NCI-H2227 treated with DMSO at 0.1 percent for 48 hours (cell line): Measurements from ENCODE around the gene CCDC137.
"Not testable (repeated sequence)": the region's sequence is repeated elsewhere in the genome, so short reads cannot be mapped to it uniquely, and the experiment has no call there.

Experiments
- DNase-seq: peaks from one replicate; lab custom pipeline; 2025; lab: John Stamatoyannopoulos, UW

Gene CCDC137

DNA sequence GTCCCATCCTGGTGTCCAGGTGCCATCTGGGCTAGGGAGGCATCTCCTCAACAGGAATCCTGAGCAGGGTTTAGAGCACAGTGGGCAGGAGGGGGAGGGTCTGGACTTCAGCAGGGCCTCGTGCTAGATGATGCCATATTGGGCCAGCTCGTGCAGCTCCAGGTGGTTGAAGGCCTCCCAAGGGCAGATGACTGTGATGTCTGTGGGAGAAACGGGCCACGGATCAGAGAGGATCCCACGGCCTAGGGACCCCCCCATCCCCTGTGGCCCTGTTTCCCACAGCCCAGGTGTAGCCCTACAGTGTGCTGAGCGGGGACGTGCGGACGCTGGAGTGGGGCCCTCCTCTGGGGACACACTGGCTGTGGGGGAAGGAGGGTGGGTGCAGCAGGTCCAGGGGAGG is 15.6 kb upstream of the CCDC137 start:
- DNase-seq = no peak

DNA sequence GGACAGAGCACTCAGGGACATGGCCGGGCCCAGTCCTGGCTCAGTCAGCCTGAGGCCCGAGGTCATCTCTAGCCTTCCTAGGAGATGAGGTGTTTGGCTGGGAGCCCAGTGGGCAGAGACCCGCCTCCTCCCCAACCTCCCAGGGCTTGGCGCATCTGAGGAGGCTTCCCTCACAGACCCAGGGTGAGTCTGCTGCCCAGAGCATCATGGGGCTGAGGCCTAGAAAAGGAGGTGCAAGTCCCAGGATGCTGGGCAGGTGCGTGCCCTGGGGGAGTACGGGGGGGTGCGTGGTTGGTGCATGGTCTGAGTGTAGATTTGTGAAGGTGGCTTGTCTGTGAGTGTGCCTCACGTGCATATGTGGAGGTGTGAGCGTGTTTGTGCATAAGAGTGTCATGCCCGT is 14.8 kb upstream of the CCDC137 start:
- no peak for DNase-seq

DNA sequence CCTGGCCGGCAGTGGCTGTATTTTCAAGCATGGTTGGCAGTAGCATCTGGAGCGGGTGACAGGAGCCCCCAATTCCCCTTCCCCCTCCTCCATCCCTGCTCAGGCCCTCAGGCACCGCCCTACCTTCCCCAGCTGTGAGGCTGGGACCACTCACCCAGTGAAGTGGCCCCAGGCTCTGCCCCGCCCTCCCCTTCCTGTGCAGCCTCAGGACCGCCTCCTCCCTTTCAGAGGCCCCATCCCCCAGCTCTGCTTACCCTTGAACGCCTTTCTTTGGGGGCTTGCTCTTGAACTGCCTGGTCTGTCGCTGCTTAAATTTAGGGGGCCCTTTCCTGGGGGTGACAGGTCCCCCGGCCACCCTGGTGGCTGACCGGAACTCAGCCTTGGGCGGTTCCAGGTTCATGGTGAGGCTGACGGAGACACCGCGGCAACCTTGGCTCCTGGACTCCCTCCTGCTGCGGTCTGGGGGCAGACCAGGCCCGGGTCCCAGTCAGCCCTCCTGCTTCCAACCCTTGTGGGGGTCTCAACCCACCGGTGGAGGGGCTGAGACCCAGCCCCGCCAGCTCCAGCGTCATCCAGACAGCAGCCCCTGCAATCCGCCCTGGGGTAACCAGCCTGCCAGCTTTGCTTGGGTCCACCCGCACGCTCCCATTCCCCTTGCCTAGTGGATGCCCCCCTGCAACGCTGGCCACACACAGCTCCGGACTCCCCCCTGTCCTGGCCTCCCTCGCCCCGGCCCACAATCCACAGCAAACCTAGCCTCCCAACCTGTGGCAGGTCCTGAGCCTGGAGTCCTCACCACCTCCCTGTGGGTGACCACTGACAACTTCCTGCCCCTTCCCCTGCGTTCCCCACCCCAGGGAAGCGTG is 13.4 kb upstream of the CCDC137 start:
- DNase-seq = no peak

DNA sequence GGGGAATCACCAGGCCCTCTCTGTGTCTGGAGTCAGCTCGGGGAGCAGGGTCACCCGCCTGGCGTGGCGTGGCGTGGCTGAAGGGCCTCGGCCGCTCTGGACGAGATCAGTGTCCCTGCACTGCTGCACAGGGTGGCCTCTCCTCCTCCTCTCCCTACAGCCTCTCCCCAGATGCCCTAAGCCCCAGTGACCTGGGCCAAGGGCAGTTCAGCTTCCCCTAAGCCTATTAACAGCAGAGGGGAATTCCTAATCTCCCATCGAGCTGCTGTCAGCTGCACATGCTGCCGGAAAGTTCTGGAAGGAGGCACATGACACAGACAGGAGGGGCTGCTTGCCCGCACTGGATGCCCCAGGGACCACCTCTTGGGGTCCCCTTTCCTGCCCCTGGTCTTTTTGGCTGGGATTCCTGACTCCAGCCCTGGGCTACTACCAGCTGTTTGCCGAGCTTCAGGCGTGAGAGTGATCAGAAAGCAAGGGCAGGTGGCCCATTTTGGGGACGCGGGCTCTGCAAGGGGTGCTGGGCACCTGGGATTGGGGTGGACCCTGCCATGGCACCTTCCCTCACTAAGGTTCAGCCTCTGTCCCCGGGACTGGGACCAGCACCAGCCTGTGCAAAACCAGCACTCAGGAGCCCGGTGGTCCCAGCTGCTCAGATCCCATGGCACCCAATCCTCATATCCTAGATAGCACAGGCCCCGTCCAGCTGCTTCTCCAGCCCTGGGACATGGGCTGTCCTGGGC is 11.0 kb upstream of the CCDC137 start:
- DNase-seq = no peak

DNA sequence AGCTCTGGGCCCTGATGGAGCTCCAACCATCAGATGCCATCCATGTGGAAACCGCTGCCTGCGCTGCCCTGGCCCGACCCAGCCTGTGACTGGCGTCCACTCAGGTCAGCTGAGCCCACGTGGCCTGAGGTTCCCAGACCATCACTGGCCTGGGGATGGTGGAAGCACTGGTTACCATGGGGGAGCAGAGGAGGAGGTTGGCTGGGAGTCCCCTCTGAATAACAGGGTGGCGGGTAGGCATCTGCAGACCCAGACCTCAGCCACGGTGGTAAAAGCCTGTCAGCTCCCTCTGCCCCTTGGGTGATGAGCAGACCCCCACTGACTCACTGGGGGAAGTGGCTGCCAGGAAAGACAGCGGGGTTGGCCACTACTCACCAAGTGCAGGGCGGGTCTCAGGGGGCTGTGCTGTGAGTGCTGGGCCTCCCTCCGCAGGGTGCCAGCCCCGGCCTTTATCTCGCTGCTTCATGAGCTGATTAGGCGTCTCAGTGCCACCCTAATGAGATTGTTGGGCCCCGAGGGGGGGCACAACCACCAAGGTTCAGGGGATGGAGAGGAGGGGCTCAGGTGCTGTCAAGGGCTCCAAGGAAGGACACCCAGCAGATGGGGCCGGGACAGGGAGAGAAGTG is 10.3 kb upstream of the CCDC137 start, which contains the start of gene PDE6G:
Gene PDE6G, minus strand, starts transcription at position 425 of the 626 bp plus-strand sequence. CDS start 3,237 bp downstream, outside the sequence.
- DNase-seq = no peak

DNA sequence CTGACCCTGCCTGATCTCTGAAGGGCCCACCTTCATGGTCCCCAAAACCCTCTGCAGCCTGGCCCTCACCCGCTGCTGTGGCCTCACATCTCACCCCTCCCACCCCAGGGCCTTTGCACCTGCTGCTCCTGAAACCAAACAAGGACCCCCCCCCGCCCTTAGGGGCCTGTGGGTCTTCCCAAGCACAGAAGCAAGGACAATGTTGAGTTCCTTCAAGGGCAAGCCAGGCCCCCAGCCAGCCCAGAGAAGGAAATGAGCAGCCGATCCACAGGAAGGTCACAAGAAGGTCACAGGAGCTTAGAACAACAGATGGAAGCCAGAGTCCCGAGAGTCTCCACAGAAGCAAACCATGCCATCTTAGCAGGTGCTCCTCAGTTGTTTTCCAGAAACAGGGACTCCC is 9.7 kb upstream of the CCDC137 start:
- DNase-seq = no peak

DNA sequence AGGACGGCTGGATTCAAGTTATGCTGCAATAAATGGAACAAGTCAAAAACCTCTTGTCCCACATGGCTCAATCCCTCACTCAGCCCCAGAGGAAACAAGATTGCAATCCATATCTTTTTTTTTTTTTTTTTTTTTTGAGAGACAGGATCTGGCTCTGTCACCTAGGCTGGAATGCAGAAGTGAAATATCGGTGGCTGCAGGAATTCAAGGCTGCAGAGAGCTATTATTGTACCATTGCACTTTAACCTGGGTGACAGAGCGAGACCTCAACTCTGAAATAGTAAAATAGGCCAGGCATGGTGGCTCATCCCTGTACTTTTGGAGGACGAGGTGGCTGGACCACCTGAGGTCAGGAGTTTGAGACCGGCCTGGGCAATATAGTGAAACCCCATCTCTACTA is 7.5 kb upstream of the CCDC137 start:
- no peak for DNase-seq

DNA sequence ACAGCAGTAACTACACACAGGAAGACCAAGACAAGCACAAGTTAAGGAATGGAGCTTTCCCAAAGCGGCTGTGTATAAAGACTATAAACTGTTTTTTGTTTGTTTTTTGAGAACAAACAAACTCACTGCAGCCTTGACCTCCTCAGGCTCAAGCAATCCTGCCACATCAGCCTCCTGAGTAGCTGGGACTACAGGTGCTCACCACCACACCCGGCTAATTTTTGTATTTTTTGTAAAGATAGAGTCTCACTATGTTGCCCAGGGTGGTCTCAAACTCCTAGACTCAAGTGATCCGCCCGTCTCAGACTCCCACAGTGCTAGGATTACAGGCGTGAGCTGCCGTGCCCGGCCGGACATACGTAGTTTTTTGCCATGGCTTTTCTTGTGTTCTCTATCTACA is 6.1 kb upstream of the CCDC137 start:
- DNase-seq = no peak

DNA sequence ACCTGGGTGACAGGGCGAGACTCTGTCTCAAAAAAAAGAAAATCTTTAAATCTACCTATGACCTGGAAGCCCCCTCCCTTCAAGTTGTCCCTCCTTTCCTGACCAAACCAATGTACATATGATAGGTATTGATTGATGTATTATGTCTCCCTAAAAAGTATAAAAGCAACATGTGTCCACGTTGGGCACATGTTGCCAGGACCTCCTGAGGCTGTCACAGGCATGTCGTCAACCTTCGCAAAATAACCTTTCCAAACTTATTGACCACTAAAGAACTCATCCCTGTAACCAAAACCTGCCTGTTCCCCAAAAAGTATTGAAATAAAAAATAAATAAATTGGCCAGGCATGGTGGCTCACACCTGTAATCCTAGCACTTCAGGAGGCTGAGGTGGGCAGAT is 4.5 kb upstream of the CCDC137 start:
- no peak for DNase-seq

DNA sequence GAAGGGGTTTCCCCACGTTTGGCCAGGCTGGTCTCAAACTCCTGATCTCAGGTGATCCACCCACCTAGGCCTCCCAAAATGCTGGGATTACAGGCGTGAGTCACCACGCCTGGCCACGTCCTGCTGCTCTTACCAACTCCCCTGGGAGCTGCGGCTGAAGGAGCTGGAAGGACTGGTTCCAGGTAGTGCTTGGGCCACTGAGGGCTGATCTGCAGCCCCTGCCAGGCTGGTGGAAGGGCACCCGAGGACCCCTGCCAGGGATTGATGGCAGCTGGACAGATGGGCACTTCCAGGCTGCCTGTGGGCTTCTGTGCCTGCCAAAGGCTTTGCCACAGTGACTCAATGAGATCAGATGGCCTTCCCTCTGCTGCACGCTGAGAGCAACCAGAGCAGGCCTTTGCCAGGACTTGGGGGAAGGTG is 2.5 kb upstream of the CCDC137 start:
- no peak for DNase-seq

DNA sequence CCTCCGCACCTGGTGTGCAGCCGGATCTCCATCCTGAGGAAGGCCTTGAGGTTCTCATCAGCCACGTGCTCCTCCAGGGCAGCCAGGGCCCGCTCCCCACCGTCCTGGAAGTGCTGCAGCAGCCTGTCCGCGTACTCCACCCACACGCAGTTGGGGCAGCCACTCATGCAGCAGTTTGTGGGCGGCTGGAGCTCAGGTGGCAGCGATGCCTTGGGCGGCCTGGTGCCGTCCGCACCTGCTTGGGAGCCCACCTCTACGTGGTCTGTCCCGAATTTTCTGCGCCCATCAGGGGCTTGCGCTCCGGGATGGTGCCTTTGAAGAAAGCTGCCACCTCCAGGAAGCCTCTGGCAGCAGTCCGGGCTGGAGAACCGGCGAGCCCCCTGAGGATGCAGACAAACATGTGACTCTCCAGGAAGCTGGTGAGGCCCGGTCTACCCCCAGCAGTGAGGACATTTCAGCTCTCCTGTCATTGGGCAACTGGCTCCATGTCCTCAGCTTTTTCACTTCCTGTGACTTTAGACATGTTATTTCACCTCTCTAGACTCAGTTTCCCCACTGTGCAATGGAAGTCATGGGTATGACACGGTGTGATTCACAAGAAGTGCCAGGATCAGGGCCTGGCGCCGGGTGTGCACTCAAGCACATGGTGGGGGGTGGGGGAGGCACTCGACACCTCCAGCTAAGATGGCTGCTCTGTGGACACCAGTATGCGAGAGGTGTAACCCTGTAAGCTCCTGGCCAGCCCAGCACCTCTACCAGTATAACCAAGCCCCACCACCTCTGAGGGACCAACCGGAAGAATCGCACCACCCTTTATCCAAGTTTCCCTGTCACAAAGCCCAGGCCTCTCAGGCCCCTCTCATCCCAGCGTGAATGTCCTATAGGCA is 1.1 kb upstream of the CCDC137 start:
- DNase-seq = peak; percentile 48

DNA sequence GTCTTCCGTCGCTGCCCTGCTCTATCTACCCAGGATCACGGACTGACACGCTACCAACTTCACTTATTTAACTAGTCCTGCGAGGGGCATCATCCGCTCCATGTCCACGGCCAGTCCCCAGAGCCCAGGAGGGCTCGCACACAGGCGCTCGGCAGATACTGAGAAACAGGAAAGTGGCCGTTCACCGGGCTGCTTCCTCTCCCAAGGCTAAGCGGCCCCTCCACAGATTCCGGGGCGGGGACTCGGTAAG is 520 bp upstream of the CCDC137 start:
- no peak for DNase-seq

DNA sequence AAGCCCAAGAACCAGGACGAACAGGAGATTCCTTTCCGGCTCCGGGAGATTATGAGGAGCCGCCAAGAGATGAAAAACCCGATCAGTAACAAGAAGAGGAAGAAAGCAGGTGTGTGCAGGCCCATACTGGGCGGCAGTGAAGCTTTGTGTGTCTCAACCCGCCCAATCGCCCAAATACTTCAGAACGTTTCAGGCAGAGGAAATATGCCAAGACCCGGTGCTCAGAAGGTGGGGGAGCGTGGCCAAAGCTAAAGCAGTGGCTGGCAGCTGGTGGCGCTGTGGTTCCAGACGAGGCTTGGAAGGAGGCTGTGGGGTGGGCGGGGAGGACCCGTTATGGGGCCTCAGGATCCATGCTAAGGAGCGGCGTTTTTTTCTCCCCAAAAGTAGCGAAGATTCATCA is 1.2 kb downstream of the CCDC137 start:
- no peak for DNase-seq

DNA sequence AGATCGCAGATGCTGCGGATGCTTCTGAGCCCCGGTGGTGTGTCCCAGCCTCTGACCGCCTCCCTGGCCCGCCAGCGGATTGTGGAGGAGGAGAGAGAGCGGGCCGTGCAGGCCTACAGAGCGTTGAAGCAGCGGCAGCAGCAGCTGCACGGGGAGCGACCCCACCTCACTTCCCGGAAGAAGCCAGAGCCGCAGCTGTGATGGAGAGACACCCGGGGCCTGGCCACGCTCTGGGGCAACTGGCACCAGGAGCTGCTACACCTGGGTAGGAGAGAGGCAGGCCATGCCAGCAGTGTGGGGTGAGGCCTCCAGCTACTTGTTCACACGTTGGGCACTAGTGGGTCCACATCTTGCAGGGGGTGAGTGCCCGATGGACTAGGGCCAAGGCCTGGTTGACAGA is 6.0 kb downstream of the CCDC137 start:
- no peak for DNase-seq

DNA sequence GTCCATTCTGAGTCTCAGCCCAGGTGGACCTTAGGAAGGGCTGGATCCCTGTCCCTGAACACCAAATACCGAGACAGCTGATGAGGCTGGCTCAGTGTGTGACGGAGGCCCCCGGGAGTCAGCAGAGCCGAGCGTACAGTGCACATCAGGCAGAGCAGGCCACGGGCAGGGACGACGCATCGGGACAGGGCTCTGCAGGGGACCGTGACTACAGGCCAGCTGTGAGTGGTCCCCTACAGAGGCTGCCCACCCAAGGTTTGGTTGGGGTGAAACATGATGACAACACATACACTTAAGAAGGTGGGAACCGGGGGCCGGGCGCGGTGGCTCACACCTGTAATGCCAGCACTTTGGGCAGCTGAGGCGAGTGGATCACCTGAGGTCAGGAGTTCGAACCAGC is 6.4 kb downstream of the CCDC137 start:
- no peak for DNase-seq

DNA sequence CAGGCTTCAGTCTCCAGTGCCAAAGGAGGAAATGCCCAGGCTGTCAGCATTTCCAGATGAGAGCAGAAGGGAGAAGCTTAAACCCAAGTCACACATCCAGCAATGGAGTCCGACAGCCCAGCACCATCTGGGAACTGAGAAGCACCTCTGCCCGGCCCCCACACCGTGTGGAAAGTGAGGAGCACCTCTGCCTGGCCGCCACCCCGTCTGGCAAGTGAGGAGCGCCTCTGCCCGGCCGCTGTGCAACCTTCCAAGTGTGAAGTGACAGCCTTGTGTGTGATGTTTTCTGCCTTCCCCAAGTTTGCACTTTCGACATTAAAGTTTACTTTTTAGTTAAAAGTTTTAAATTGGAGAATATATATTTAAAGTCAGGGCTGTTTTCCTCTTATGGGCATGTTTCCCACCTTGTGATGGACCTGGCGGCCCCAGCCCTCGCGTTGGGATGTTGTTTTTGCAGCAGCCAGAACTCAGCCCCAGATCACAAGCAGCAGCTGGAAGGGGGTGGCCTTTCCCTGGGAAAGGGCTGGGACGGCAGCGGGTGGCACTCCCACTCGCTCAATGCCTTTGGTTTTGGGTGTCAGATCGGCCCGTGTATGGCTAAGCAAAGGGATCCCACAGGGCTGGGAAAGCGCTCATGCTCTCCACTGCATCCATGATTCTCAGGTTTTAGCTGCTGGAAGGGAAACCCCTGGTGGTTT is 7.2 kb downstream of the CCDC137 start:
- no peak for DNase-seq

DNA sequence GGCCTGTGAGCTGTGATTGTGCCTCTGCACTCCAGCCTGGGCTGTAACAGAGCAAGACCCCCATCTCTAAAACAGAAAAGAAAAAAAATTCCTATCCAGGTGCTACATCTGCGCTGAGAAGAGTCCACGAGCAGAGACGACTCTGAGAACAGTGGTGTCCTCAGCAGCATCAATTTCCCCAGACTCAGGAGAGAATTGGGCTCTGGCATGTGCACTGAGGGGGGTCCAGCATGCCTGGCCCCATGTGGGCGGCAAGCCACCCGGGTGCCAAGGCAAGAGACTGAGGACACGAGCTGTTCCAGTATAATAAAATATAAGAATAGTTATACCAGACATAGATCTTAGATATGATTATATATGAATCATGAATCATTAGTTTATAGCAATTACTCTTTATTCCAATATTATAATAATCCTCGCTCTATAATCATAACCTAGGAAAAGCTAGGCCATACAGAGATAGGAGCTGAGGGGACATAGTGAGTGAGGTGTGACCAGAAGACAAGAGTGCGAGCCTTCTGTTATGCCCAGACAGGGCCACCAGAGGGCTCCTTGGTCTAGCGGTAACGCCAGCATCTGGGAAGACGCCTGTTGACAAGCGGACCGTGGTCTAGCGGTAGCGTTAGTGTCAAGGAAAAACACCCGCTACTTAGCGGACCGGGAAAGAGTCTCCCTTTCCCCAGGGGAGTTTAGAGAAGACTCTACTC is 9.1 kb downstream of the CCDC137 start:
- not testable (repeated sequence) for DNase-seq

DNA sequence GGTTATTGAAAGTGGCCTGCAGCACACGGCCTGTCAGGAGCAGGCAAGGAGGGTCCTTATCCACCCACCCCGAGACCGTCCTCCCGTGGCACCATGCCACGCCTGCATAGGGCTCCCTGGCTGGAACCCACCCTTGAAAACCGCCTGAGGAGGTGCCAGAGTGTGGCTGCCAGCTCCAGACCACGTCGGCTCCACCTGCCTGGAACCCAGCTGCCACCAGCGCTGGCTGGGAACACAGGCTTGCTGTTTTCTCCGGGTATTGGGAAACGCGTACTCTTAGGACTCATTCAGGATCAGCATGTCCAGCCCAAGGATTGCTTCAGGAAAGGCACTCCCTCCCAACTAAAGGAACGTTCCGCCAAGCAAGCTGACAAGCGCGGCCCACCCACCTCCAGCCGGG is 10.4 kb downstream of the CCDC137 start:
- no peak for DNase-seq

DNA sequence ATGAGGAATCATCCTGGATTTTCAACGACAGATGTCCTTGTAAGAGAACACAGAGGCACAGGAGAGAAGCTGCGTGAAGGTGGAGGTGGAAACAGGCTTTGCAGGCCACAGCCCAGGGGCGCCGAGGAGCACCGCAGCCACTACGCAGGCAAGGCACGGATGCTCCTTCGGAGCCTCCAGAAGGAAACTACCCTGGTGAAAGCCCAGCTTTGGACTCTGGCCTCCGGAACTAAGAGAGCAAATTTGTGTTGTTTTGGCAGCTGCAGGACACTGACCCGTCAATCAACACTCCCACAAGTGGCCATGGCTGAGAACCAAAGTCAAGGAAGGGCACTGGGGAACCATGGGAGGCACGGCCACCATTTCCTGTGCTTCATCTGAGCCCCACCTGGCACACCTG is 13.6 kb downstream of the CCDC137 start:
- DNase-seq = no peak

DNA sequence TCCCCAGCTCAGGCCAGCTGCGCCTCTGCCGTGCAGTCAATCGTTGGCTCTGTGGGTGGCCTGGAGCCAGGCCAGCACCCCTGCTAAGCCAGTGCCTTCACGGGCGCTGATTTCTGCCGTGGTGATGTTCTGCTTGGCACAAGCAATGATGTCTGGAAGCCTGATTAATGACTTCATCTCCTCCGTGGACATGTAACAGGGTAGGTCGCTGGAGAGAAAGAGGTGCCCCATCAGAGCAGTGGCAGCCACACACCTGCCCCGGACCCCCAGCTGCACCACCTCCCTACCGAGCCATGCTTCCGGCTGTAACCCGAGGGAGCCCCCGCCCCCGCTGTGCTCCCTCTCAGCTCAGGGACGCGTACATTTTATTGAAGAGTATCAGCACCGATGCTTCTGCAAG is 15.1 kb downstream of the CCDC137 start:
- no peak for DNase-seq
